WTC11 (cell line): ENCODE measurements around the gene NRIP2.

ENCODE experiments used
- ATF2 ChIP-seq: sonication (generic); formaldehyde crosslinking; IDR thresholded peaks from 2 replicates; pipeline ENCODE4 v1.8.1; 2022; ENCODE audit warnings: low read depth, missing genetic modification reagents, borderline replicate concordance
- ATF3 ChIP-seq: sonication (generic); formaldehyde crosslinking; conservative IDR thresholded peaks from 2 replicates; pipeline ENCODE4 v1.8.1; 2022; ENCODE audit warnings: mild to moderate bottlenecking, missing genetic modification reagents
- CTCF ChIP-seq: fragments of 200-600 bp; IDR thresholded peaks from 2 replicates; pipeline ENCODE4 v1.8.0; 2022; ENCODE audit warnings: antibody characterized with exemption
- KAT7 ChIP-seq: sonication (generic); formaldehyde crosslinking; IDR thresholded peaks from 2 replicates; pipeline ENCODE4 v1.8.1; 2023; ENCODE audit warnings: missing genetic modification reagents, mild to moderate bottlenecking, borderline replicate concordance
- MAX ChIP-seq: sonication (generic); formaldehyde crosslinking; IDR thresholded peaks from 2 replicates; pipeline ENCODE4 v1.8.0; 2022; ENCODE audit warnings: mild to moderate bottlenecking, missing genetic modification reagents
- TF ChIP-seq, protein P1 (sequence below): sonication (generic); formaldehyde crosslinking; IDR thresholded peaks from 2 replicates; pipeline ENCODE4 v1.8.1; 2023; ENCODE audit warnings: mild to moderate bottlenecking, missing genetic modification reagents, moderate library complexity

- TF ChIP-seq, protein P1, sequence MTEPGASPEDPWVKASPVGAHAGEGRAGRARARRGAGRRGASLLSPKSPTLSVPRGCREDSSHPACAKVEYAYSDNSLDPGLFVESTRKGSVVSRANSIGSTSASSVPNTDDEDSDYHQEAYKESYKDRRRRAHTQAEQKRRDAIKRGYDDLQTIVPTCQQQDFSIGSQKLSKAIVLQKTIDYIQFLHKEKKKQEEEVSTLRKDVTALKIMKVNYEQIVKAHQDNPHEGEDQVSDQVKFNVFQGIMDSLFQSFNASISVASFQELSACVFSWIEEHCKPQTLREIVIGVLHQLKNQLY (CRISPR knock-in tag) = no peak
- TF ChIP-seq MAX (CRISPR knock-in tag) = no peak
- no peak for TF ChIP-seq CTCF
- TF ChIP-seq ATF3 = no peak
- no peak for TF ChIP-seq ATF2
- TF ChIP-seq KAT7 (CRISPR knock-in tag) = no peak
Observed at GRCh38 chr12:2862876-2863275, 28.0 kb upstream of the NRIP2 start.
